Measurements from ENCODE around the gene ADAMTS12.

ADAMTS12 gene

GRCh38 chr5:33800241-33800950 lies 91.4 kb downstream of the ADAMTS12 start:
- DNase-seq = no peak

- DNase-seq = no peak
Measured at GRCh38 chr5:33795496-33795895, 96.3 kb downstream of the ADAMTS12 start.

- no peak for DNase-seq
Measured at GRCh38 chr5:33794550-33795181, 97.1 kb downstream of the ADAMTS12 start.

- DNase-seq = no peak
Measured at GRCh38 chr5:33793836-33794549, 97.8 kb downstream of the ADAMTS12 start.

GRCh38 chr5:33793276-33793675 lies 98.5 kb downstream of the ADAMTS12 start:
- DNase-seq = no peak

- no peak for DNase-seq
Measured at GRCh38 chr5:33792559-33792958, 99.2 kb downstream of the ADAMTS12 start.

GRCh38 chr5:33789567-33789957 lies 102.2 kb downstream of the ADAMTS12 start:
- DNase-seq = no peak

GRCh38 chr5:33788922-33789566 lies 102.7 kb downstream of the ADAMTS12 start:
- DNase-seq = no peak

GRCh38 chr5:33785571-33785970 lies 106.2 kb downstream of the ADAMTS12 start:
- no peak for DNase-seq

- DNase-seq = no peak
Measured at GRCh38 chr5:33781286-33781685, 110.5 kb downstream of the ADAMTS12 start.

GRCh38 chr5:33776151-33776660 lies 115.6 kb downstream of the ADAMTS12 start:
- DNase-seq = no peak

GRCh38 chr5:33774341-33774740 lies 117.4 kb downstream of the ADAMTS12 start:
- no peak for DNase-seq

- DNase-seq = no peak
Measured at GRCh38 chr5:33772380-33772897, 119.4 kb downstream of the ADAMTS12 start.

- DNase-seq = no peak
Measured at GRCh38 chr5:33769968-33770367, 121.8 kb downstream of the ADAMTS12 start.

GRCh38 chr5:33769196-33769595 lies 122.6 kb downstream of the ADAMTS12 start:
- no peak for DNase-seq

GRCh38 chr5:33766023-33766422 lies 125.8 kb downstream of the ADAMTS12 start:
- no peak for DNase-seq

- no peak for DNase-seq
Measured at GRCh38 chr5:33764786-33765185, 127.0 kb downstream of the ADAMTS12 start.

GRCh38 chr5:33763435-33763834 lies 128.4 kb downstream of the ADAMTS12 start:
- no peak for DNase-seq

- DNase-seq = no peak
Measured at GRCh38 chr5:33762859-33763258, 128.9 kb downstream of the ADAMTS12 start.

GRCh38 chr5:33761139-33761538 lies 130.7 kb downstream of the ADAMTS12 start:
- no peak for DNase-seq

GRCh38 chr5:33758737-33759136 lies 133.1 kb downstream of the ADAMTS12 start:
- no peak for DNase-seq

- no peak for DNase-seq
Measured at GRCh38 chr5:33756491-33756890, 135.3 kb downstream of the ADAMTS12 start.

GRCh38 chr5:33755231-33755630 lies 136.6 kb downstream of the ADAMTS12 start:
- DNase-seq = no peak
